GM12872 (cell line): ENCODE data around the gene HOXB1.

ENCODE experiments used
- TF ChIP-seq, protein P1 (sequence below): IDR thresholded peaks from 3 replicates; pipeline ENCODE4 v1.5.1; 2011; ENCODE audit warnings: low read depth, mild to moderate bottlenecking, low read length, moderate library complexity; ENCODE audit not compliant: insufficient read depth

Gene HOXB1

DNA sequence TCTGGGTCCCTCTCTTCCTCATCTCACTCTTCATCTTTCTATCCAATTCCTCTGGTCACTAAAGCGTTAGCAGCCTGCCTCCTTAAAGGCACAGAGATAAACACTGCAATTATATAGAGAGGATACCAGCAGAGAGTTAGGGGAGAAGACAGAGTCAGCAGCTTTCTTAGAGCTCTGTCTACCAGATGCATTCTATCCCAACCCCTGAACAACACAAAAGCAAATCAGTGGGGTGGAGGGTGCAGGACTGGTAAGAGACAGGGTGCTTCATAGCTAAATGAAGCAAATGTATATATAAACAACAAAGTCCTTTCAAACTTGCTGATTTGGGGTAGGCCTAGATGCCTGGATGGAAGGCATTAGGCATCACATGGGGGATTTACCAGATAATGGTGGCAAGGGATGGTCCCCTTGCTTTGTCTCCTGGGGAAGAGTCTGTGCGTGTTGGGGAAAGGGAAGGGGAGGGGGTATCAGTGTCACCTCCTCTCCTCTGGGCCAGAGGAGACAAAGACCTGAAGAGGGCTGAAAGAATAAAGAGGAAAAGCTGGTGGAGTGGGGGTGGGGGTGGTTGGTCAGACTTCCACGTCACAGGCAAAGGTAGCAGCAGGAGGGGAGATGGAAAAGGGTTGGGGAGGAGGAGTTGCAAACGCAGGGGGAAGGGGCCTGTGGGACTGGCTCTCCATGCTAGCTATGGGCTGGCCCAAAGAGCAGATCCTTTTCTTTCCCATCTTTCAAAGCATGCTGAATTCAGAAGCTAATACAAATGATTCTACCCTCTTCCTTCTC, 35.3 kb upstream of the HOXB1 start:
- TF ChIP-seq, protein P1, sequence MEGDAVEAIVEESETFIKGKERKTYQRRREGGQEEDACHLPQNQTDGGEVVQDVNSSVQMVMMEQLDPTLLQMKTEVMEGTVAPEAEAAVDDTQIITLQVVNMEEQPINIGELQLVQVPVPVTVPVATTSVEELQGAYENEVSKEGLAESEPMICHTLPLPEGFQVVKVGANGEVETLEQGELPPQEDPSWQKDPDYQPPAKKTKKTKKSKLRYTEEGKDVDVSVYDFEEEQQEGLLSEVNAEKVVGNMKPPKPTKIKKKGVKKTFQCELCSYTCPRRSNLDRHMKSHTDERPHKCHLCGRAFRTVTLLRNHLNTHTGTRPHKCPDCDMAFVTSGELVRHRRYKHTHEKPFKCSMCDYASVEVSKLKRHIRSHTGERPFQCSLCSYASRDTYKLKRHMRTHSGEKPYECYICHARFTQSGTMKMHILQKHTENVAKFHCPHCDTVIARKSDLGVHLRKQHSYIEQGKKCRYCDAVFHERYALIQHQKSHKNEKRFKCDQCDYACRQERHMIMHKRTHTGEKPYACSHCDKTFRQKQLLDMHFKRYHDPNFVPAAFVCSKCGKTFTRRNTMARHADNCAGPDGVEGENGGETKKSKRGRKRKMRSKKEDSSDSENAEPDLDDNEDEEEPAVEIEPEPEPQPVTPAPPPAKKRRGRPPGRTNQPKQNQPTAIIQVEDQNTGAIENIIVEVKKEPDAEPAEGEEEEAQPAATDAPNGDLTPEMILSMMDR = no peak

DNA sequence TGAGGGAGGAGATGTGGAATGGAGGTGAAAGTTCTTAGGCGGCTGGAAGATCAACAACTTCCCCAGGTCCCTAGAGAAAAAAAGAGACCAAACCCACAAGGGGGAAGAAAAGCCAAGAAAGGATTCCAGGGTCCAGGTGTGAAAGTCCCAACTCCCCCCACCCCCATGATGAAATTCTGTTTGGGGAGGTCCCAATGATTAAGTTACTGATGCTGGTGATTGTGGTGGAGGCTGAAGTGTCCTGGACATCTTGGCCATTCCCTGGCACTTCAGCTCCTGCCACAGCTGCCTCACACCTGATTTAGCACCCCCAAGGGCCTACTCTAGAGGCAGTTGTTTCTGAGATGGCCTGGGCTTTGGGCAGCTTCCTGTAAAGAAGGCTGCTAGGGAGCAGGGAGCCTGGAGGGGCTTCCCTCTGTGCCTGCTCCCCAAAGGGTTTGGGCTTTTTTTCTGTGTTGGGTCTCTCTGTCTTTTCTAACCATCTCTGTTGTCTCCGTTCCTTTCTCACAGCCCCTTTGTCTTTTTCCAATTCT, 34.3 kb upstream of the HOXB1 start:
- TF ChIP-seq, protein P1 = no peak

DNA sequence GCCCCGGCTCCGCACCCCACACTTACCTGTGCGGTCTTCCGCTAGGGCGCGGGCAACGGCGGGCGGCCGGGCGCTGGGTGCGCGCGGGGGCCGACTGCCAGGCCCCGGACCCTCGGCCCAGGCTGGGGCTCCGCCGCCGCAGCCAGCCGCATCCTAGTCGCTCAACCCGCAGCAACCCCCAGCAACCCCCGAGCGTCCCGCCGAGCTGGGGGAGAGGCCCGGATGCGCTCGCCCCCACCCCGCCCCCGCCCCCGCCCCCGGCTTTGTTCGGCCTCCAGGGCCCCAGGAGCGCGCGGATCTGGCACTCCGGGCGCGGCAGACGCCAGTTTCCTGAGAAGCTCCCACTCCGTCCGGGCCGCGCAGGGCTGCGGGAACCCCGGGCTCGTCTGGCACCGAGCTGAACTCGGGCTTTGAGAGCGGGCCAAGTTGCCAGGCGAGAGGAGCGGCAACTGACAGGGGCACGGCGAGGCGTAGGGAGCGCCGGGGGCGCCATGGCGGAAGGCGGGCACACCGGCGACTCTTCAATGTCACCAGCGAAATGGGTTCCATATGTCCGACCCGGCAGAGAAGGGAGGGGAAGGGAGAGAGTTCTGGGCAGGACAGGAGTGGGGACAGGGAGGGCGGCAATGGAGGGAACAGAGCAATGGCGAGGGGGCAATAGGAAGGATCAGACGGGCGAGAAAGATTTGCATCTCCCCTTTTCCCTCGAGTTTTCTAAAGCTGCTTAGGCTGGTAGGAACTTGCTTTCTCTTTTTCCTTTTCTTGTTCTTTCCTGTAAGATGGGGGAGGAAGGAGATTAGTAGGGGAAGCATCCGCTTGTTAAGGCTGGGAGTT, 33.6 kb upstream of the HOXB1 start:
- TF ChIP-seq, protein P1 = no peak

DNA sequence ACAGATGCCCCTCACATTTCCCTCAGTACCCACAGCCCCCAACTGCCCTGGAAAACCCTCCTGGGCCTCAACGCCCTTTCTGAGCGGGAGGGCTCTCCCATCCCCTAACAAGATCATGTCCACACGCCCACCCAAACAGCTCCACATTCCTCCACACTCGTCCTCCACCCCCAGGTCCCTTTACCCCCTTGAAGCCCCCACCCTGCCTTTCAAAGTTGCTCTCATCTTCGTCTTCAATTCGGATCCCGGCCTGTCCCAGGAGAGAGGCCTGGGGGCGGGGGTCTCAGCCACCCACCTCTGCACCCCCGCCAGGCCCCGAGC, 33.0 kb upstream of the HOXB1 start:
- TF ChIP-seq, protein P1 = no peak

DNA sequence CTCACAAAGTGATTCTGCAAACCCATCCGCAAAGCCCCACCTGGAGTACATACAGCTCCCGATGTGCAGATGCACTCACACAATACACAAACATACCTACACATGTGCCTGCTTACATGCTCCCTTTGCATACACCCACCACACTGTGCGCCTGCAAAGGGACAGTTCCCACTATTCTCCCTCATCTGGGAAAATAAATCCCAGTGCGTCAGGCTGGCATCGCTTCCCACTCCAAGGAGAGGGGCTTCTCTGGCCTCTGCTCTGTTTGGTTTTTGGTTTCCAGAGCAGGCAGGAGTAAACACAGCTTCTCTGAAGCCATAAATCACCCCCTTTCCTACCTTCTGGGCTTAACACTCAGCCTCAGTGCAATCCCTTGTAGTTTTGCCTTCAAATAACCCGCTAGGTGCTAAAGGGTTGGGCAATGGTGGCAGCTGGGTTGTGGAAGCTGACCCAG, 32.6 kb upstream of the HOXB1 start:
- TF ChIP-seq, protein P1 = no peak

DNA sequence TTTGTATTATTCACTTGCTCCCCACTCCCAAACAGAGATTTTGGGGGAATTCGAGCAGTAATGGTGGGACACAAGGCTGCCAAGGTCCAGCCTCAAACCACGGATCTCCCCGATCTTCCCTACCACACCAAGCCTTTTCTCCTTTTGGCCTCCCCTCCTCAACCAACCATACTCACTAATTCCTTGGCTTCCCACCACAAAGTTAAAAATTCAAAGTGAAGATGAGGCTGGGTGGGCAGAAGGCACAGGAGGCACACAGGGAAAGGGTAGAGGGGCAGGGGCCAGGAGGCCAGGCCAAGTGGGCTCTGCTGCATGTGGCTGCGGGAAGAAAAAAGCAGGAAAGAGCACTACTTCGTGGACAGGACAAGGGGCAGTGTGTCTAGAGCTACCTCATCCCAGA, 32.1 kb upstream of the HOXB1 start:
- TF ChIP-seq, protein P1 = no peak
